Measurements from ENCODE around the gene KRT78. TPM values are rescaled to one million over a fixed set of nuclear protein-coding genes. Genes with fewer than 3 reads are reported as not detected.

Gene KRT78
- total and polyA plus RNA-seq, 8 donors = 0.27 to 1.1 (median 0.45) TPM; not detected in 4

DNA sequence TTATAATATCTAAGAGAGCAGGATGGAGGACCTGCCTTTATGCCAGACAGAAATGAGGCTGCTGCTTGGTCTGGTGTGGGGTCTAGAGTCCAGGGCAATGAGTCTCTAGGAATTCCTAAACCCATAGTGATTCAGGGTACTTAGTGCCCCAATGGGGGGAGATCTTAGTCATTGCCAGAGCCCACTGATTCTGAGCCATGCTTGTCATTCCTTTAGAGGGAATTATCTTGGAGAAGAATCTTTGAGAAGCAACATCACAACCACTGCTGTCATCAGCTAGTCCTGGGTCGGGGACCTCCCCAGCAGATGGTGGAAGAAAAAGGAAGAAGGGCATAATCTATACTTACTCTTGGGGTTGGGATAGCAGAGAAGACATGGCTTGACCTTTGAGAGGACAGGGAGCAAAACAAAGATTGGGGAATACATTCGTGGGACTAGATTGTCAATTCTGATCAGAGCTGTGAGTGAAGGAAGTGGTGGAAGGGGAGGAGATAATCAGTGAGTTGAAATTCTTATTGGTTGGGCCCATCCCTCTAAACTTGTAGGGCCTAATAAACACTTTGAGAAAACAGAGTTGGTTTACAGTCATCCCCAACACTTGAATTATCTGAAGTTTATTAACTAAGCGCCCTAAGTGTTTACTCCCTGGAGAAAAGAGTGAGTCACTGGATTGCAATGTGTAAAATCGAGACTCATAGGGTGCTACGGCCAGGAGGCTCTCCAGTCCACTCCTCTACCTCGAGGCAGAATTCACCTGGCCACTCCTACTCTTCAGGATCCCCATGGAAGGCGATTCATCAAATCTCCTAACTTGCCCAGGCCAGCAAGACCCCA, 49.9 kb downstream of the KRT78 start:
- TF ChIP-seq, protein P1, sequence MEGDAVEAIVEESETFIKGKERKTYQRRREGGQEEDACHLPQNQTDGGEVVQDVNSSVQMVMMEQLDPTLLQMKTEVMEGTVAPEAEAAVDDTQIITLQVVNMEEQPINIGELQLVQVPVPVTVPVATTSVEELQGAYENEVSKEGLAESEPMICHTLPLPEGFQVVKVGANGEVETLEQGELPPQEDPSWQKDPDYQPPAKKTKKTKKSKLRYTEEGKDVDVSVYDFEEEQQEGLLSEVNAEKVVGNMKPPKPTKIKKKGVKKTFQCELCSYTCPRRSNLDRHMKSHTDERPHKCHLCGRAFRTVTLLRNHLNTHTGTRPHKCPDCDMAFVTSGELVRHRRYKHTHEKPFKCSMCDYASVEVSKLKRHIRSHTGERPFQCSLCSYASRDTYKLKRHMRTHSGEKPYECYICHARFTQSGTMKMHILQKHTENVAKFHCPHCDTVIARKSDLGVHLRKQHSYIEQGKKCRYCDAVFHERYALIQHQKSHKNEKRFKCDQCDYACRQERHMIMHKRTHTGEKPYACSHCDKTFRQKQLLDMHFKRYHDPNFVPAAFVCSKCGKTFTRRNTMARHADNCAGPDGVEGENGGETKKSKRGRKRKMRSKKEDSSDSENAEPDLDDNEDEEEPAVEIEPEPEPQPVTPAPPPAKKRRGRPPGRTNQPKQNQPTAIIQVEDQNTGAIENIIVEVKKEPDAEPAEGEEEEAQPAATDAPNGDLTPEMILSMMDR (IDR thresholded peaks at IDR 0.05) = no peak
- no peaks in the 10 kb centered on the region for H3K9me3 ChIP-seq
- H3K4me1 ChIP-seq = peaks cover 0 to 4% (median 0%) of the 10 kb centered on the region in 3 donors
- intact Hi-C loops (cut with DNase I) = no loop called here
- WGBS, 2 donors = 49 to 65% methylated on average over 7 of the region's 7 CpGs
- DNase-seq = no peak
- no peak overlapping the region for H3K4me3 ChIP-seq
- H3K27me3 ChIP-seq = no peaks in the 10 kb centered on the region
- FAIRE-seq = no peak
- no peak overlapping the region for H3K27ac ChIP-seq
- no peak for ATAC-seq
- no peaks in the 10 kb centered on the region for H3K36me3 ChIP-seq

DNA sequence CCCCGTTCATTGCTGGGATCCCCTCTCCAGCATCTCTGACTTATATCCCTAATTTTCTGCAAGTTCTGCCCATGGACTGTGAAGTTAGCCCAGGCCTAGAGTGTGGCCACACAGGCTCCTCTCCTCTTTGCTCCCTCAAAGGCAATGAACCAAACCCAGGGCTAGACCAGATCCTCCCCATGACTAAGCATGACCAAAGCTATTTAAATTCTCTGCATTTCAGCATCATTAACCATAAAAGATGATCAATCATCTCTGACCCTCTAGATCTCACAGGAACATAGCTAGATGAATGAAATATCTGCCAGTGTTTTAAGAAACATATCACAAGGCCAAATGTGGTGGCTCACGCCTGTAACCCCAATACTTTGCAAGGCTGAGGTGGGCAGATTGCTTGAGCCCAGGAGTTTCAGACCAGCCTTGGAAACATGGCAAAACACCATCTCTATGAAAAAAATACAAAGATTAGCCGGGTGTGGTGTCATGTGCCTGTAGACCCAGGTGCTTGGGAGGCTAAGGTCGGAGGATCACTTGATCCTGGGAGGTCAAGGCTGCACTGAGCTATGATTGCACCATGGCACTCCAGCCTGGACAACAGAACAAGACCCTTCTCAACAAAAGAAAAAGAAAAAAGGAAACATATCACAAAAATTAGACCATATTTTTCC, 50.7 kb downstream of the KRT78 start:
- Histone ChIP-seq H3K4me3 (no peak overlapping the region), H3K36me3 (no peaks in the 10 kb centered on the region), H3K27ac (no peak overlapping the region), H3K4me1 (peaks cover 0 to 4% (median 0%) of the 10 kb centered on the region in 3 donors), H3K9me3 (no peaks in the 10 kb centered on the region), H3K27me3 (no peaks in the 10 kb centered on the region)
- TF ChIP-seq, protein P1 (IDR thresholded peaks at IDR 0.05) = no peak
- ATAC-seq (no peak), DNase-seq (no peak), FAIRE-seq (no peak)
- intact Hi-C loops (cut with DNase I) = no loop called here
- 85 to 89% methylated on average over 4 of the region's 4 CpGs for WGBS, 2 donors

DNA sequence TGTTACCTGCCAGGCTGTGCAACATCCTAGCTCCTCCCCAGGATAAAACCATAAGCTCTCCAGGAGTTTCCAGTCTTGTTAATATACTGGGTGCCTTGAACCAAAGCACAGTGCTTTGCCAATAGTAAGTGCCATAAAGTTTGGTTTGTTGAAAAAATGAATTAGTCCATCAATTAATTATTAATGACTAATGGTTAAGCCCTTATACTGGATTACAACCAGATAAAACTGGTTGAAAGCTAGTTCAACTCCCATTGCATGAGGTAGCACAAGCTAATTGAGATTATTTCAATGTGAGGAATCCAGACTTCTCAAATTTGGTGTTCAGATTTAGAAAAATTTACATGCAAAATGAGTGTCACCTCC, 51.3 kb downstream of the KRT78 start:
- intact Hi-C loops (cut with DNase I) = no loop called here
- TF ChIP-seq, protein P1 (IDR thresholded peaks at IDR 0.05) = no peak
- DNase-seq (no peak), FAIRE-seq (no peak), ATAC-seq (no peak)
- H3K36me3 ChIP-seq = no peaks in the 10 kb centered on the region
- H3K4me1 ChIP-seq = peaks cover 0 to 4% (median 0%) of the 10 kb centered on the region in 3 donors
- H3K4me3 ChIP-seq = no peak overlapping the region
- H3K9me3 ChIP-seq = no peaks in the 10 kb centered on the region
- no peak overlapping the region for H3K27ac ChIP-seq
- no peaks in the 10 kb centered on the region for H3K27me3 ChIP-seq

DNA sequence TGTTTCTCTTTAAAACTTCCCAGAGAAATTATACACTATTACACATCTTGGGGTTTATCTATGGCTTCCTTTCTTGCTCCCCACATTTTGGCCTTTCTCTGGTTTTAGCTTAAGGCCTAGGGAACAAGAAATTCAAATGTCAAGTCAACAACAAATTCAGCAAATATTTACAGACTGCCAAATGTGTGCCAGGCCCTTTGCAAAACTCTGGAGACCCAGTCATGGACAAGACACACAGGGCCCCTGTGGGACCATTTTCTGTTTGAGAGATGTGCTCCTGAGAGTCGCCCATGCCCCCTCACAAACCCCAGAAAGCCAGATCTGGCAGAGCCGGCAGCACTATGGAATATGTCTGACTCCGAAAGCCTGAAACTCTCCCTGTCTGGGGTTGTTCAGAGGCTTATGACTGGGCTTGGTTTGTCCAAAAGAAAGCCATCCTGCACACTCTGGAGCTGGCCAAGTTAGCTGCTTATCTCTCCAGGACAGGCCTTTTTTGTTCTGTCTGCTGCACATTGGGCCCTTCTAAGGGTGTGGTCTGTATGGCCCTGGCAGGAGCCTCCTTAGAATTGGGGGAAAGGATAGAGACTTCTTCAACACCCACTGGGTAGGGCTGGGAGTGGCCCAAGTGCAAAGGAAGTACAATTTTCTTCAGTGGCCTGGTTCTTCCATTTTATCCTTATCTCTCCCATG, 51.8 kb downstream of the KRT78 start:
- intact Hi-C loops (cut with DNase I) = no loop called here
- H3K4me1 ChIP-seq = peaks cover 0 to 4% (median 0%) of the 10 kb centered on the region in 3 donors
- WGBS, 2 donors = 82 to 83% methylated on average over 3 of the region's 3 CpGs
- ATAC-seq = no peak
- H3K27ac ChIP-seq = no peak overlapping the region
- H3K36me3 ChIP-seq = no peaks in the 10 kb centered on the region
- H3K4me3 ChIP-seq = no peak overlapping the region
- no peak for FAIRE-seq
- H3K9me3 ChIP-seq = no peaks in the 10 kb centered on the region
- no peak for DNase-seq
- TF ChIP-seq, protein P1 (IDR thresholded peaks at IDR 0.05) = no peak
- no peaks in the 10 kb centered on the region for H3K27me3 ChIP-seq

Data from pancreas (tissue), 10 donors.